Measurements from ENCODE around the gene SERPINF2.
"Not testable (repeated sequence)": the region's sequence is repeated elsewhere in the genome, so short reads cannot be mapped to it uniquely, and the experiment has no call there.

SERPINF2 gene

GRCh38 chr17:1730326-1731193 lies 12.1 kb upstream of the SERPINF2 start:
- Histone ChIP-seq H3K9me3 (replicated peaks; ENCODE audit: low read length) (no peaks in the 10 kb centered on the region), H3K4me3 (ENCODE audit: low read length) (peak overlapping the region; percentile 55), H3K36me3 (ENCODE audit: insufficient read depth, low read length) (peaks cover 41% of the 10 kb centered on the region), H3K27me3 (ENCODE audit: control insufficient read depth, insufficient read depth, low read length) (no peaks in the 10 kb centered on the region), H3K4me2 (ENCODE audit: low read length) (peak overlapping the region; percentile 70), H3K4me1 (ENCODE audit: control insufficient read depth, insufficient read depth, low read length) (peaks cover 31% of the 10 kb centered on the region), H3K9ac (ENCODE audit: low read depth, low read length) (peak overlapping the region; percentile 89)

GRCh38 chr17:1731194-1731506 lies 11.5 kb upstream of the SERPINF2 start:
- Histone ChIP-seq H3K27me3 (ENCODE audit: control insufficient read depth, insufficient read depth, low read length) (no peaks in the 10 kb centered on the region), H3K9me3 (replicated peaks; ENCODE audit: low read length) (no peaks in the 10 kb centered on the region), H3K4me1 (ENCODE audit: control insufficient read depth, insufficient read depth, low read length) (peaks cover 30% of the 10 kb centered on the region), H3K4me2 (ENCODE audit: low read length) (peak overlapping the region; percentile 40), H3K36me3 (ENCODE audit: insufficient read depth, low read length) (peaks cover 36% of the 10 kb centered on the region), H3K4me3 (ENCODE audit: low read length) (no peak overlapping the region), H3K9ac (ENCODE audit: low read depth, low read length) (peak overlapping the region; percentile 89)

- peaks cover 33% of the 10 kb centered on the region for H3K36me3 ChIP-seq (ENCODE audit: insufficient read depth, low read length)
- no peaks in the 10 kb centered on the region for H3K27me3 ChIP-seq (ENCODE audit: control insufficient read depth, insufficient read depth, low read length)
- peaks cover 31% of the 10 kb centered on the region for H3K4me1 ChIP-seq (ENCODE audit: control insufficient read depth, insufficient read depth, low read length)
- no peak overlapping the region for H3K4me3 ChIP-seq (ENCODE audit: low read length)
- H3K9ac ChIP-seq (ENCODE audit: low read depth, low read length): no peak overlapping the region
- no peak overlapping the region for H3K4me2 ChIP-seq (ENCODE audit: low read length)
- no peaks in the 10 kb centered on the region for H3K9me3 ChIP-seq (replicated peaks; ENCODE audit: low read length)
Measured at GRCh38 chr17:1732241-1732832, 10.3 kb upstream of the SERPINF2 start.

- no peaks in the 10 kb centered on the region for H3K9me3 ChIP-seq (replicated peaks; ENCODE audit: low read length)
- H3K4me1 ChIP-seq (ENCODE audit: control insufficient read depth, insufficient read depth, low read length): peaks cover 31% of the 10 kb centered on the region
- no peaks in the 10 kb centered on the region for H3K27me3 ChIP-seq (ENCODE audit: control insufficient read depth, insufficient read depth, low read length)
- H3K36me3 ChIP-seq (ENCODE audit: insufficient read depth, low read length): peaks cover 33% of the 10 kb centered on the region
- H3K4me3 ChIP-seq (ENCODE audit: low read length): no peak overlapping the region
- no peak overlapping the region for H3K9ac ChIP-seq (ENCODE audit: low read depth, low read length)
- no peak overlapping the region for H3K4me2 ChIP-seq (ENCODE audit: low read length)
Measured at GRCh38 chr17:1732833-1733321, 9.8 kb upstream of the SERPINF2 start.

- Histone ChIP-seq H3K36me3 (ENCODE audit: insufficient read depth, low read length) (peaks cover 29% of the 10 kb centered on the region), H3K4me2 (ENCODE audit: low read length) (no peak overlapping the region), H3K9ac (ENCODE audit: low read depth, low read length) (no peak overlapping the region), H3K4me1 (ENCODE audit: control insufficient read depth, insufficient read depth, low read length) (peaks cover 31% of the 10 kb centered on the region), H3K4me3 (ENCODE audit: low read length) (no peak overlapping the region), H3K9me3 (replicated peaks; ENCODE audit: low read length) (no peaks in the 10 kb centered on the region), H3K27me3 (ENCODE audit: control insufficient read depth, insufficient read depth, low read length) (no peaks in the 10 kb centered on the region)
Measured at GRCh38 chr17:1733759-1734158, 8.9 kb upstream of the SERPINF2 start.

GRCh38 chr17:1735418-1735817 lies 7.3 kb upstream of the SERPINF2 start:
- no peaks in the 10 kb centered on the region for H3K9me3 ChIP-seq (replicated peaks; ENCODE audit: low read length)

GRCh38 chr17:1735834-1736347 lies 6.8 kb upstream of the SERPINF2 start:
- H3K36me3 ChIP-seq (ENCODE audit: insufficient read depth, low read length): peaks cover 29% of the 10 kb centered on the region
- peaks cover 20% of the 10 kb centered on the region for H3K4me1 ChIP-seq (ENCODE audit: control insufficient read depth, insufficient read depth, low read length)

More at GRCh38 chr17:1735418-1735817, 7.3 kb upstream of the SERPINF2 start:
- Histone ChIP-seq H3K4me1 (ENCODE audit: control insufficient read depth, insufficient read depth, low read length) (peaks cover 25% of the 10 kb centered on the region), H3K36me3 (ENCODE audit: insufficient read depth, low read length) (peaks cover 29% of the 10 kb centered on the region), H3K27me3 (ENCODE audit: control insufficient read depth, insufficient read depth, low read length) (no peaks in the 10 kb centered on the region), H3K9ac (ENCODE audit: low read depth, low read length) (no peak overlapping the region), H3K4me3 (ENCODE audit: low read length) (no peak overlapping the region), H3K4me2 (ENCODE audit: low read length) (no peak overlapping the region)

GRCh38 chr17:1736348-1737281 lies 6.1 kb upstream of the SERPINF2 start:
- H3K36me3 ChIP-seq (ENCODE audit: insufficient read depth, low read length): peaks cover 29% of the 10 kb centered on the region
- H3K4me2 ChIP-seq (ENCODE audit: low read length): peak overlapping the region; percentile 66
- peaks cover 13% of the 10 kb centered on the region for H3K4me1 ChIP-seq (ENCODE audit: control insufficient read depth, insufficient read depth, low read length)
- H3K27me3 ChIP-seq (ENCODE audit: control insufficient read depth, insufficient read depth, low read length): no peaks in the 10 kb centered on the region
- no peak overlapping the region for H3K4me3 ChIP-seq (ENCODE audit: low read length)
- H3K9ac ChIP-seq (ENCODE audit: low read depth, low read length): no peak overlapping the region
- H3K9me3 ChIP-seq (replicated peaks; ENCODE audit: low read length): no peaks in the 10 kb centered on the region

More at GRCh38 chr17:1735834-1736347, 6.8 kb upstream of the SERPINF2 start:
- Histone ChIP-seq H3K4me2 (ENCODE audit: low read length) (no peak overlapping the region), H3K9me3 (replicated peaks; ENCODE audit: low read length) (no peaks in the 10 kb centered on the region), H3K4me3 (ENCODE audit: low read length) (no peak overlapping the region), H3K9ac (ENCODE audit: low read depth, low read length) (no peak overlapping the region), H3K27me3 (ENCODE audit: control insufficient read depth, insufficient read depth, low read length) (no peaks in the 10 kb centered on the region)

- no peak overlapping the region for H3K4me2 ChIP-seq (ENCODE audit: low read length)
- no peak overlapping the region for H3K4me3 ChIP-seq (ENCODE audit: low read length)
- H3K27me3 ChIP-seq (ENCODE audit: control insufficient read depth, insufficient read depth, low read length): no peaks in the 10 kb centered on the region
- H3K9ac ChIP-seq (ENCODE audit: low read depth, low read length): no peak overlapping the region
- H3K4me1 ChIP-seq (ENCODE audit: control insufficient read depth, insufficient read depth, low read length): peaks cover 12% of the 10 kb centered on the region
- H3K36me3 ChIP-seq (ENCODE audit: insufficient read depth, low read length): peaks cover 24% of the 10 kb centered on the region
- H3K9me3 ChIP-seq (replicated peaks; ENCODE audit: low read length): no peaks in the 10 kb centered on the region
Measured at GRCh38 chr17:1737531-1738291, 5.0 kb upstream of the SERPINF2 start.

GRCh38 chr17:1741899-1742298 lies 772 bp upstream of the SERPINF2 start:
- not testable (repeated sequence) for H3K4me1 ChIP-seq (ENCODE audit: control insufficient read depth, insufficient read depth, low read length); H3K4me3 ChIP-seq (ENCODE audit: low read length); H3K9me3 ChIP-seq (replicated peaks; ENCODE audit: low read length); H3K4me2 ChIP-seq (ENCODE audit: low read length); H3K27me3 ChIP-seq (ENCODE audit: control insufficient read depth, insufficient read depth, low read length); H3K9ac ChIP-seq (ENCODE audit: low read depth, low read length)
- peaks cover 13% of the 10 kb centered on the region for H3K36me3 ChIP-seq (ENCODE audit: insufficient read depth, low read length)

Measured in skeletal muscle satellite cell (primary cell).